Bronchial smooth muscle cell (primary cell): ENCODE measurements around the gene EFCAB7. TPM values are rescaled to one million over a fixed set of nuclear protein-coding genes. Genes with fewer than 3 reads are reported as not detected.

Experiments used
- total RNA-seq: library from RNA; depleted of rRNA; stranded (reverse); fragments of >200 nt; gene quantifications from 2 replicates; pipeline ENCODE4 v1.2.1, GENCODE V29; 2014

Gene EFCAB7
- total RNA-seq, result 15.6 and 18.1 TPM in 2 replicates

GRCh38 chr1:63522891-63523728 lies at the start of gene EFCAB7, which contains the start of gene ITGB3BP:
TSS of gene EFCAB7 (plus strand) at chr1:63523525. CDS start at chr1:63525573, 2,048 bp downstream.
TSS of gene ITGB3BP (minus strand) at chr1:63523225. CDS start at chr1:63523133, 92 bp downstream.

GRCh38 chr1:63593303-63593885 lies 70.1 kb downstream of the EFCAB7 start, which contains the start of gene PGM1:
TSS of gene PGM1 (plus strand) at chr1:63593411. CDS start at chr1:63593489, 78 bp downstream.

Other genes starting within 250 kb of the EFCAB7 start
- not detected in 2 replicates for gene FOXD3, start 201.0 kb upstream of the EFCAB7 start, total RNA-seq
- gene ALG6, start 155.9 kb upstream of the EFCAB7 start, total RNA-seq, result 8.4 and 13.9 TPM in 2 replicates
- gene ITGB3BP, start 300 bp upstream of the EFCAB7 start, total RNA-seq, result 8.3 and 15.6 TPM in 2 replicates
- gene PGM1, start 69.9 kb downstream of the EFCAB7 start, total RNA-seq, result 50.9 and 73.3 TPM in 2 replicates